HL-60/S4 treated with phorbol 12-myristate 13-acetate at 8.2 ng/mL for 4 days and 3 days (cell line): ENCODE measurements around the gene TMEM53.

Experiments
- in situ Hi-C: fragments of 300-500 bp; cut with MboI; formaldehyde crosslinking; loops from 2 replicates; pipeline ENCODE4 v1.15.0; 2022; ENCODE audit warnings: low sequenced_read_pairs

TMEM53 gene

GRCh38 chr1:44631647-44632539 lies 42.4 kb downstream of the TMEM53 start:
- in situ Hi-C loops = no loop called here

- in situ Hi-C loops = no loop called here
Measured at GRCh38 chr1:44631333-44631646, 43.0 kb downstream of the TMEM53 start.

GRCh38 chr1:44630116-44630515 lies 44.2 kb downstream of the TMEM53 start:
- in situ Hi-C loops = no loop called here

GRCh38 chr1:44628962-44629756 lies 45.1 kb downstream of the TMEM53 start:
- in situ Hi-C loops = no loop called here

- in situ Hi-C loops = no loop called here
Measured at GRCh38 chr1:44625348-44625747, 48.9 kb downstream of the TMEM53 start.

GRCh38 chr1:44624268-44624901 lies 49.9 kb downstream of the TMEM53 start:
- in situ Hi-C loops = no loop called here

- in situ Hi-C loops = no loop called here
Measured at GRCh38 chr1:44621841-44622286, 52.4 kb downstream of the TMEM53 start.

GRCh38 chr1:44620072-44620471 lies 54.2 kb downstream of the TMEM53 start:
- in situ Hi-C loops = no loop called here

- in situ Hi-C loops = no loop called here
Measured at GRCh38 chr1:44619261-44619900, 54.9 kb downstream of the TMEM53 start.

- in situ Hi-C loops = no loop called here
Measured at GRCh38 chr1:44617703-44618029, 56.6 kb downstream of the TMEM53 start.

GRCh38 chr1:44616991-44617702 lies 57.1 kb downstream of the TMEM53 start:
- in situ Hi-C loops = no loop called here

- in situ Hi-C loops = no loop called here
Measured at GRCh38 chr1:44616284-44616990, 57.8 kb downstream of the TMEM53 start.

GRCh38 chr1:44613941-44614340 lies 60.3 kb downstream of the TMEM53 start:
- in situ Hi-C loops = no loop called here

- in situ Hi-C loops = no loop called here
Measured at GRCh38 chr1:44611866-44612265, 62.4 kb downstream of the TMEM53 start.

- in situ Hi-C loops = no loop called here
Measured at GRCh38 chr1:44611419-44611818, 62.9 kb downstream of the TMEM53 start.

- in situ Hi-C loops = no loop called here
Measured at GRCh38 chr1:44610527-44611148, 63.6 kb downstream of the TMEM53 start.

GRCh38 chr1:44609768-44610526 lies 64.3 kb downstream of the TMEM53 start:
- in situ Hi-C loops = no loop called here

- in situ Hi-C loops = no loop called here
Measured at GRCh38 chr1:44609412-44609767, 64.9 kb downstream of the TMEM53 start.

GRCh38 chr1:44608141-44608540 lies 66.1 kb downstream of the TMEM53 start:
- in situ Hi-C loops = no loop called here
